Right kidney (tissue), 9 donors: ENCODE data around the gene TEX53.

ENCODE experiments used
- DNase-seq: peaks from one replicate; pipeline ENCODE4 v3.0.0-alpha.2; 2016
- long read RNA-seq, 8 donors: transcript quantifications; one replicate each; lab custom pipeline, GENCODE V29; 2026

Gene TEX53
- long read RNA-seq, donor 1: 0 reads
- long read RNA-seq, donor 2: 0 reads
- long read RNA-seq, donor 3: 0 reads
- long read RNA-seq, donor 4: 0 reads
- long read RNA-seq, donor 5: 0 reads
- long read RNA-seq, donor 6: 0 reads
- long read RNA-seq, donor 7: 0 reads
- long read RNA-seq, donor 8: 0 reads

- no peak for DNase-seq
Measured at GRCh38 chr9:114657705-114658104, at the start of gene TEX53. Gene TEX53, minus strand, starts transcription at chr9:114657805. Its CDS starts 31 bp downstream, at chr9:114657774.

DNA sequence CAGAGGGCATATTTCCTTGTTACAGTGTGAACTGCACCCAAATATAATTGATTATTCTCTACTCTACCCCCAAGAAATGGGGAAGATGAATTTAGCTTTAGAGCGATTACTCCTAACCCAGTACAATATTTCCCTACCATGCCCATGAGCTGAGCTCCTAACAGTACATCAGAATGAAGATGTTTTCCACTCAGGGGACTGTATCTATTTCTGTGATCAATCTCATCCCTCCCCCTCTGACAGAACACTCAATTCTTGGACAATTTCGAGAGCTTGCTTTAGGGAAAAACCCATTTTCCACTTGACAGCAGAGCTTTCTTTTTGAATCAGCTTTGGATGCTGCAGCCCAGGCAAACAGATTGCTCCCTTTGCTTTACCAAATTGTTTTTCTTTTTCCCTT, 49.1 kb upstream of the TEX53 start:
- no peak for DNase-seq

- no peak for DNase-seq
Measured at GRCh38 chr9:114701988-114702387, 44.4 kb upstream of the TEX53 start.

DNA sequence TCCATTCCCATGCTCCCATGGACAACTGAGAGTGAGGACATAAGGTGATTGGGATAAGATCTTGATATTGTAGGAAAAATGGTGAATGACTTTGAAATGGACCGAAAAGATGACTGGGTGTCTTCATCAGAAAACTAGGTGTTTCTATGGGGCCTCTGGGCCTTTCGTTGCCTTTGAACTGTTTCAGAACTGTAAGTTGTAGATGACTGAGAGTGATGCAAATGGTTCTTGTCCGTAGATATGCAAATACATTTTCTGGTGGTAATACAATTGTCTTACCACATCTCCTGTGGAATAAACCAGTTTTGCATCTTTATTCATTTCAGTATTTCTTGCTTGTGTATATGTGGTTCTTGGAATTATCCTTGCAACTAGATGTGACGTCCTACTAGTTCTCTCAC, 40.3 kb upstream of the TEX53 start:
- DNase-seq: no peak

- no peak for DNase-seq
Measured at GRCh38 chr9:114696814-114697544, 39.4 kb upstream of the TEX53 start.

- no peak for DNase-seq
Measured at GRCh38 chr9:114695948-114696347, 38.3 kb upstream of the TEX53 start.

- no peak for DNase-seq
Measured at GRCh38 chr9:114694719-114695269, 37.2 kb upstream of the TEX53 start.

- DNase-seq: no peak
Measured at GRCh38 chr9:114694146-114694545, 36.5 kb upstream of the TEX53 start.

GRCh38 chr9:114693248-114693855, 35.7 kb upstream of the TEX53 start:
- no peak for DNase-seq

DNA sequence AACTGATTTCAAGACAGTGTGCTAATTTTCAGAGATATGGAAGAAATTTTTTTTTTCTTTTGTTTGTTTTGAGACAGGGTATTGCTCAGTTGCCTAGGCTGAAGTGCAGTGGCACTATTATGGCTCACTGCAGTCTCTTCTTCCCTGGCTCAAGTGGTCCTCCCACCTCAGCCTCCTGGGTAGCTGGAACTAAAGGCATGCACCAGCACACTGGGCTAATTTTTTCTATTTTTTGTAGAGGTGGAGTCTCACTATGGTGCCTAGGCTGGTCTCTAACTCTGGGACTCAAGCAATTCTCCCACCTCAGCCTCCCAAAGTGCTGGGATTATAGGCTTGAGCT, 34.3 kb upstream of the TEX53 start:
- no peak for DNase-seq

DNA sequence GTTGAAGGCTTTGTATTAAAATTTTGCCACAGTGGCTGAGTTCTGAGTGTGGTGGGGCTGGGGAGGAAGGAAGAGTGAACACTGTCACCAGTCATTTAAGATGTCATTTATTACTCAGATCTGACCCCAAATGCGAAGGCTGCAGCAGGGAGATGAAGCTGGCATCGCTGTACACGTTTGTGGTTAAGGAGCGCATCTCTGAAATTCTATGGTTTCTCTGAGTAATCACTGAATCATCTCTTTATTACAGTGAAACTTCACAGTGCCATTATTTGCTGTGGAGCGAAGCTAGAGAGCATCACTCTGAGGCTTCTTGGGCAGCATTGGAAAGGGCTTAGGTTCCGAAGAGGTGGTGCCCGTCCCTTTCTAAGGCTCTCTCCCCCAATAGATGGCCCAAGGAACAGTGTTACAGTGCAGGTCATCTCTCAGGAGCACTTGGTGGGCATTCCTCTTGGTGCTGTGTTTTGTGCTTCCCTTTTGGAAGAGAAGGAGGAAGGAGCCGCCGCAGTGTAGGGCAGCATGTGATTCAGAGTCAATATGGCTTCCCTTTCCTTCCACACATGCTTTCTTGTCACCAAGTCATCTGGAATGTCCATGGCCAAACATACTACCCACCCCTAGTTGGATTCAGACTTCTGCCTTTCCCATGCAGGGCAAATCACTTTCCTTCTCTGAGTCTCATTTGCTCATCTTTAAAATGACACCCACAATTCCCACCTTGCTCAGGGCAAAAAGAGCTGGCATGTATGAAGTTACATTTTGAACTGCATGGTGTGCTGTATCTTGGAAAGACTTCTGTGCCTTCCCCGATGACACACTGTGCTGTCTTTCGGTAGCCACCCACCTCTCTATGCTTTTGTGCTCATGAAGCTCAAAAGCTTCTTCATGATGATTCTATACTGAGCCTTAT, 33.7 kb upstream of the TEX53 start:
- no peak for DNase-seq

DNA sequence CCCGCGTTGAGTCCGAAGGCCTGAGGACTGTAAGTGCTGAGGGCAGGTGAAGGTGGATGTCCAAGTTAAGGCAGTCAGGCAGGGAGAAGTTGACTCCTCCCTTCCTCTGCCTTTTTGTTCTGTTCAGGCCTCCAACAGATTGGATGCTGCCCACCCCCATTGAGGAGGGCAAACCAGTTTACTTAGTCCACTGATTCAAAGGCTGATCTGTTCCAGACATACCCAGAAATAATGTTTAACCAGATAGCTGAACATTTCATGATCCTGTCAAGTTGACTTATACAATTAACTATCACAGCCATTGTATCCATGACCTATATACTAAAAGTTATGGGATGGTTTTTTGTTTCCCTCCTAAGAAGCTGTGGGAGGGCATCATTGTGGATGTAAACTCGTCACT, 32.7 kb upstream of the TEX53 start:
- DNase-seq: no peak

GRCh38 chr9:114689813-114690212, 32.2 kb upstream of the TEX53 start:
- no peak for DNase-seq

GRCh38 chr9:114688909-114689610, 31.5 kb upstream of the TEX53 start:
- DNase-seq: no peak

GRCh38 chr9:114688379-114688778, 30.8 kb upstream of the TEX53 start:
- DNase-seq: no peak

GRCh38 chr9:114687034-114687433, 29.4 kb upstream of the TEX53 start:
- DNase-seq: no peak

GRCh38 chr9:114685951-114686350, 28.3 kb upstream of the TEX53 start:
- DNase-seq: no peak

GRCh38 chr9:114684036-114684435, 26.4 kb upstream of the TEX53 start:
- DNase-seq: no peak

- DNase-seq: no peak
Measured at GRCh38 chr9:114682846-114683245, 25.2 kb upstream of the TEX53 start.

DNA sequence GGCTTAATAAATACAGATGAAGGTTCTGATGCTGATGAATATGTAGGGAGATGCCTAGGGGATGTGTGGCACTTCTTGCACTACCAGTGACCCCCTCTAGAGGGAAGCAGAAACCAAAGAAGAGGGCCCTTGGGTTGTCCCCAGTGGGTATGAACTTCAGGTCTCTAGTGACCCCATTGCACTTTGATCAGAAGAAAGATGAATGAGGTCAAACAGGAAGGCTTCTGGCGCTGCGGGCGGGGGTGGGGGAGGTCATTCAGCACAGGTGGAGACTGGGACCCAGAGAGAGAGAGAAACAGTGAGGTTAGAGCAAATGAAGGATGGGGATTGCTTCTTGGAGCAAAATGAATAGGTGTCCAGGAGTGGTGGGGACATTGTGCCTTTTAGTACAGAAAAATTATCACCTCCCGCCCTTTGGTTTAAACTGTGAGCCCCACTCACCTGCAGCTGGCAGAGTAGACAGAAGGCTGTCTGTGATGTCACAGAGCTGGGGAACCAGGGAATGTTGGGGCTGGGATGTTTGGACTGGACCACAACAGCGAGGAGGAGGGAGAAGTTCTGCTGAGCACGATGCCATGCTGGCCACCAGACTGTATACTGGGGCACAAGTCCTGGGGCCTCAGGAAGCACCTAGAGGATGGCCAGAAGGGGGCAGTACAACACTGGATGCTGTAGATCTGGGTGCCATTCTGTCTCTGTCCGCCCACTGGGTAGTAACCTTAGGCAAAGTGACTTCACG, 24.2 kb upstream of the TEX53 start, which contains the start of gene TEX48:
TSS of gene TEX48 (minus strand) at position 599 of the 739 bp plus-strand sequence. CDS start 10,469 bp downstream, outside the sequence.
- peak; percentile 19 for DNase-seq
